ENCODE measurements around the gene SGPP2.
"Not testable (repeated sequence)": the region's sequence is repeated elsewhere in the genome, so short reads cannot be mapped to it uniquely, and the experiment has no call there.

Gene SGPP2

GRCh38 chr2:222434204-222434603 is 9.9 kb downstream of the SGPP2 start:
- in situ Hi-C loops (cut with HindIII; ENCODE audit: low pct_unique_long_range_greater_than_20kb, low sequenced_read_pairs), result no loop called here

GRCh38 chr2:222435400-222436039 is 11.2 kb downstream of the SGPP2 start:
- DNase-seq (ENCODE audit: low read depth in 1 of 2, low spot score in 1 of 2); in situ Hi-C loops (cut with HindIII; ENCODE audit: low pct_unique_long_range_greater_than_20kb, low sequenced_read_pairs): not testable (repeated sequence)

More at GRCh38 chr2:222434204-222434603, 9.9 kb downstream of the SGPP2 start:
- no peak for DNase-seq (ENCODE audit: low read depth in 1 of 2, low spot score in 1 of 2)
- no peak for TF ChIP-seq JUND (IDR thresholded peaks at IDR 0.05; ENCODE audit: low read depth)

- in situ Hi-C loops (cut with HindIII; ENCODE audit: low pct_unique_long_range_greater_than_20kb, low sequenced_read_pairs), result no loop called here
- DNase-seq (ENCODE audit: low read depth in 1 of 2, low spot score in 1 of 2), result no peak
- TF ChIP-seq JUND (IDR thresholded peaks at IDR 0.05; ENCODE audit: low read depth), result no peak
Observed at GRCh38 chr2:222436040-222436413, 11.7 kb downstream of the SGPP2 start.

- in situ Hi-C loops (cut with HindIII; ENCODE audit: low pct_unique_long_range_greater_than_20kb, low sequenced_read_pairs), result no loop called here
- DNase-seq (ENCODE audit: low read depth in 1 of 2, low spot score in 1 of 2), result no peak
Observed at GRCh38 chr2:222439692-222440091, 15.3 kb downstream of the SGPP2 start.

GRCh38 chr2:222440673-222441422 is 16.5 kb downstream of the SGPP2 start:
- in situ Hi-C loops (cut with HindIII; ENCODE audit: low pct_unique_long_range_greater_than_20kb, low sequenced_read_pairs), result no loop called here
- DNase-seq (ENCODE audit: low read depth in 1 of 2, low spot score in 1 of 2), result no peak
- TF ChIP-seq JUND (IDR thresholded peaks at IDR 0.05; ENCODE audit: low read depth), result no peak

More at GRCh38 chr2:222439692-222440091, 15.3 kb downstream of the SGPP2 start:
- no peak for TF ChIP-seq JUND (IDR thresholded peaks at IDR 0.05; ENCODE audit: low read depth)

GRCh38 chr2:222442665-222443064 is 18.3 kb downstream of the SGPP2 start:
- no peak for TF ChIP-seq JUND (IDR thresholded peaks at IDR 0.05; ENCODE audit: low read depth)
- DNase-seq (ENCODE audit: low read depth in 1 of 2, low spot score in 1 of 2), result no peak
- in situ Hi-C loops (cut with HindIII; ENCODE audit: low pct_unique_long_range_greater_than_20kb, low sequenced_read_pairs), result no loop called here

- DNase-seq (ENCODE audit: low read depth in 1 of 2, low spot score in 1 of 2), result no peak
- TF ChIP-seq JUND (IDR thresholded peaks at IDR 0.05; ENCODE audit: low read depth), result no peak
- in situ Hi-C loops (cut with HindIII; ENCODE audit: low pct_unique_long_range_greater_than_20kb, low sequenced_read_pairs), result no loop called here
Observed at GRCh38 chr2:222445227-222445626, 20.9 kb downstream of the SGPP2 start.

- in situ Hi-C loops (cut with HindIII; ENCODE audit: low pct_unique_long_range_greater_than_20kb, low sequenced_read_pairs), result no loop called here
- no peak for DNase-seq (ENCODE audit: low read depth in 1 of 2, low spot score in 1 of 2)
- no peak for TF ChIP-seq JUND (IDR thresholded peaks at IDR 0.05; ENCODE audit: low read depth)
Observed at GRCh38 chr2:222447131-222447530, 22.8 kb downstream of the SGPP2 start.

- DNase-seq (ENCODE audit: low read depth in 1 of 2, low spot score in 1 of 2), result no peak
- no peak for TF ChIP-seq JUND (IDR thresholded peaks at IDR 0.05; ENCODE audit: low read depth)
- in situ Hi-C loops (cut with HindIII; ENCODE audit: low pct_unique_long_range_greater_than_20kb, low sequenced_read_pairs), result no loop called here
Observed at GRCh38 chr2:222448748-222449181, 24.4 kb downstream of the SGPP2 start.

GRCh38 chr2:222450021-222450420 is 25.7 kb downstream of the SGPP2 start:
- no peak for TF ChIP-seq JUND (IDR thresholded peaks at IDR 0.05; ENCODE audit: low read depth)
- no peak for DNase-seq (ENCODE audit: low read depth in 1 of 2, low spot score in 1 of 2)
- in situ Hi-C loops (cut with HindIII; ENCODE audit: low pct_unique_long_range_greater_than_20kb, low sequenced_read_pairs), result no loop called here

- in situ Hi-C loops (cut with HindIII; ENCODE audit: low pct_unique_long_range_greater_than_20kb, low sequenced_read_pairs), result no loop called here
- no peak for DNase-seq (ENCODE audit: low read depth in 1 of 2, low spot score in 1 of 2)
- TF ChIP-seq JUND (IDR thresholded peaks at IDR 0.05; ENCODE audit: low read depth), result no peak
Observed at GRCh38 chr2:222451224-222451674, 26.9 kb downstream of the SGPP2 start.

- DNase-seq (ENCODE audit: low read depth in 1 of 2, low spot score in 1 of 2), result no peak
- no peak for TF ChIP-seq JUND (IDR thresholded peaks at IDR 0.05; ENCODE audit: low read depth)
- in situ Hi-C loops (cut with HindIII; ENCODE audit: low pct_unique_long_range_greater_than_20kb, low sequenced_read_pairs), result no loop called here
Observed at GRCh38 chr2:222452422-222452950, 28.1 kb downstream of the SGPP2 start.

- TF ChIP-seq JUND (IDR thresholded peaks at IDR 0.05; ENCODE audit: low read depth), result no peak
- in situ Hi-C loops (cut with HindIII; ENCODE audit: low pct_unique_long_range_greater_than_20kb, low sequenced_read_pairs), result no loop called here
- no peak for DNase-seq (ENCODE audit: low read depth in 1 of 2, low spot score in 1 of 2)
Observed at GRCh38 chr2:222456479-222457077, 32.2 kb downstream of the SGPP2 start.

Data from T47D (cell line).